Activated B cell treated with CpG ODN at 0.5 μM for 24 hours (primary cell): ENCODE measurements around the gene RELT. TPM values are rescaled to one million over a fixed set of nuclear protein-coding genes. Genes with fewer than 3 reads are reported as not detected.
A peak's percentile ranks its signal among the peaks of the same experiment; 100 is the strongest.

Experiments
- ATAC-seq: fragments of 200-7000 bp; cut with Tn5 transposase; one replicate; pipeline ENCODE4 v1.10.0; 2021; ENCODE audit warnings: low read depth, mild to moderate bottlenecking, moderate library complexity
- CTCF ChIA-PET: fragments of 350-600 bp; sonication (Branson Sonifier 250); formaldehyde crosslinking; loops from one replicate; lab custom pipeline; 2021; ENCODE audit warnings: antibody characterized with exemption; lab: Charles Lee
- POLR2A ChIA-PET: fragments of 350-600 bp; sonication (Branson Sonifier 250); formaldehyde crosslinking; loops from one replicate; lab custom pipeline; 2021; ENCODE audit warnings: antibody characterized with exemption; lab: Charles Lee
- DNase-seq: peaks from one replicate; pipeline ENCODE4 v3.0.0; 2022
- H3K27ac Mint-ChIP-seq: one replicate; pipeline ENCODE4 v1.8.0; 2020; ENCODE audit warnings: mixed read lengths
- H3K27me3 Mint-ChIP-seq: one replicate; pipeline ENCODE4 v1.8.0; 2021; ENCODE audit warnings: mixed read lengths
- H3K36me3 Mint-ChIP-seq: one replicate; pipeline ENCODE4 v1.8.0; 2021; ENCODE audit warnings: low read depth, mixed read lengths
- H3K4me1 Mint-ChIP-seq: one replicate; pipeline ENCODE4 v1.8.0; 2021; ENCODE audit warnings: mixed read lengths
- H3K4me3 Mint-ChIP-seq: one replicate; pipeline ENCODE4 v1.8.0; 2020; ENCODE audit warnings: mild to moderate bottlenecking, mixed read lengths
- H3K9me3 Mint-ChIP-seq: one replicate; pipeline ENCODE4 v1.8.0; 2020; ENCODE audit warnings: mixed read lengths
- CTCF ChIP-seq: fragments of 200-600 bp; IDR thresholded peaks from one replicate; pipeline ENCODE4 v1.8.0; 2022; ENCODE audit warnings: antibody characterized with exemption, mild to moderate bottlenecking
- intact Hi-C: fragments of 100-400 bp; cut with micrococcal nuclease; formaldehyde crosslinking; loops from one replicate; pipeline ENCODE4 v1.15.1; 2024
- total RNA-seq: library from RNA; stranded (reverse); gene quantifications from 2 replicates; pipeline ENCODE4 v1.2.3, GENCODE V29; 2022

Gene RELT
- total RNA-seq, 1 donor from 2014 or later = 90.1 TPM

GRCh38 chr11:73366265-73366610 is 10.0 kb upstream of the RELT start:
- POLR2A ChIA-PET = interaction anchor here (0.7 to 1.3 kb wide), 3 partner anchors 23 to 644 kb away, joined by 4 to 7 read pairs (median 7); no protein-coding TSS in a partner anchor
- H3K27me3 Mint-ChIP-seq = no peaks in the 10 kb centered on the region
- CTCF ChIA-PET = interaction anchor here (1.1 to 3.5 kb wide), 3 partner anchors 15 to 260 kb away, joined by 4 to 14 read pairs (median 6); no protein-coding TSS in a partner anchor
- intact Hi-C loops = loop anchor here (1.0 to 2.0 kb wide), 2 partner anchors 10 to 15 kb away; partner anchors contain the start of gene RELT
- H3K4me1 Mint-ChIP-seq = peaks cover 49% of the 10 kb centered on the region
- ATAC-seq (peak; percentile 76), DNase-seq (no peak)
- H3K9me3 Mint-ChIP-seq = no peaks in the 10 kb centered on the region
- no peak for TF ChIP-seq CTCF
- peak overlapping the region; percentile 12 for H3K4me3 Mint-ChIP-seq
- peak overlapping the region; percentile 69 for H3K27ac Mint-ChIP-seq
- H3K36me3 Mint-ChIP-seq = no peaks in the 10 kb centered on the region

GRCh38 chr11:73366953-73367352 is 9.2 kb upstream of the RELT start:
- H3K4me3 Mint-ChIP-seq = no peak overlapping the region
- H3K4me1 Mint-ChIP-seq = peaks cover 55% of the 10 kb centered on the region
- ChIA-PET POLR2A (interaction anchor here (0.7 to 1.2 kb wide), 3 partner anchors 10 to 208 kb away, joined by 3 to 8 read pairs (median 4); partner anchors contain the start of gene RELT), CTCF (interaction anchor here (3.5 kb wide), 1 partner anchor 15 kb away, joined by 14 read pairs; no protein-coding TSS in a partner anchor)
- peak overlapping the region; percentile 69 for H3K27ac Mint-ChIP-seq
- TF ChIP-seq CTCF = no peak
- H3K27me3 Mint-ChIP-seq = no peaks in the 10 kb centered on the region
- no peak for DNase-seq
- no peaks in the 10 kb centered on the region for H3K36me3 Mint-ChIP-seq
- no peaks in the 10 kb centered on the region for H3K9me3 Mint-ChIP-seq
- ATAC-seq = no peak
- intact Hi-C loops = loop anchor here (1.0 to 2.0 kb wide), 2 partner anchors 9 to 16 kb away; partner anchors contain the start of gene RELT

GRCh38 chr11:73367482-73368024 is 8.6 kb upstream of the RELT start:
- DNase-seq (no peak), ATAC-seq (peak; percentile 35)
- POLR2A ChIA-PET = interaction anchor here (0.7 to 1.2 kb wide), 3 partner anchors 9 to 21 kb away, joined by 3 to 8 read pairs (median 3); partner anchors contain the start of gene RELT
- Mint-ChIP-seq H3K9me3 (no peaks in the 10 kb centered on the region), H3K27ac (peak overlapping the region; percentile 69), H3K4me1 (peaks cover 61% of the 10 kb centered on the region), H3K27me3 (no peaks in the 10 kb centered on the region), H3K4me3 (peak overlapping the region; percentile 11), H3K36me3 (no peaks in the 10 kb centered on the region)
- no peak for TF ChIP-seq CTCF
- intact Hi-C loops = loop anchor here (2.0 kb wide), 1 partner anchor 17 kb away; no protein-coding TSS in a partner anchor
- CTCF ChIA-PET = interaction anchor here (3.5 kb wide), 1 partner anchor 16 kb away, joined by 14 read pairs; no protein-coding TSS in a partner anchor

GRCh38 chr11:73372375-73372993 is 3.7 kb upstream of the RELT start:
- peaks cover 51% of the 10 kb centered on the region for H3K4me1 Mint-ChIP-seq
- no peak for DNase-seq
- H3K4me3 Mint-ChIP-seq = peak overlapping the region; percentile 8
- intact Hi-C loops = no loop called here
- H3K36me3 Mint-ChIP-seq = peaks cover 7% of the 10 kb centered on the region
- CTCF ChIA-PET = interaction anchor here (1.0 to 3.8 kb wide), 5 partner anchors 12 to 21 kb away, joined by 3 to 24 read pairs (median 6); no protein-coding TSS in a partner anchor
- ATAC-seq = no peak
- no peaks in the 10 kb centered on the region for H3K27me3 Mint-ChIP-seq
- POLR2A ChIA-PET = interaction anchor here (1.6 to 7.2 kb wide), 2 partner anchors 14 to 20 kb away, joined by 6 to 91 read pairs; no protein-coding TSS in a partner anchor
- H3K27ac Mint-ChIP-seq = peak overlapping the region; percentile 69
- no peaks in the 10 kb centered on the region for H3K9me3 Mint-ChIP-seq
- TF ChIP-seq CTCF = no peak

GRCh38 chr11:73374151-73374550 is 2.0 kb upstream of the RELT start:
- no peak for TF ChIP-seq CTCF
- Mint-ChIP-seq H3K27me3 (no peaks in the 10 kb centered on the region), H3K9me3 (no peaks in the 10 kb centered on the region), H3K4me1 (peaks cover 53% of the 10 kb centered on the region), H3K27ac (no peak overlapping the region), H3K36me3 (peaks cover 10% of the 10 kb centered on the region), H3K4me3 (no peak overlapping the region)
- ChIA-PET CTCF (interaction anchor here (0.7 to 4.7 kb wide), 4 partner anchors 9 to 23 kb away, joined by 3 to 24 read pairs (median 14); no protein-coding TSS in a partner anchor), POLR2A (interaction anchor here (7.2 kb wide), 1 partner anchor 12 kb away, joined by 91 read pairs; no protein-coding TSS in a partner anchor)
- no peak for ATAC-seq
- no peak for DNase-seq
- intact Hi-C loops = no loop called here
